NCI-H2107 treated with DMSO at 0.1 percent for 48 hours (cell line): Measurements from ENCODE around the gene C1QTNF8.
A peak's percentile ranks its signal among the peaks of the same experiment; 100 is the strongest.

Experiments used
- DNase-seq: peaks from one replicate; lab custom pipeline; 2025; ENCODE audit not compliant: unreplicated experiment; lab: John Stamatoyannopoulos, UW

Gene C1QTNF8

GRCh38 chr16:1048442-1049112, 47.5 kb downstream of the C1QTNF8 start:
- DNase-seq = peak; percentile 12

GRCh38 chr16:1047801-1048200, 48.2 kb downstream of the C1QTNF8 start:
- DNase-seq = no peak

- DNase-seq = no peak
These were observed 48.9 kb downstream of the C1QTNF8 start for GRCh38 chr16:1047123-1047522.

- no peak for DNase-seq
These were observed 49.8 kb downstream of the C1QTNF8 start for GRCh38 chr16:1045993-1046911.

- no peak for DNase-seq
These were observed 50.6 kb downstream of the C1QTNF8 start for GRCh38 chr16:1045310-1045992.

GRCh38 chr16:1044460-1045309, 51.4 kb downstream of the C1QTNF8 start:
- DNase-seq = no peak

- DNase-seq = no peak
These were observed 52.1 kb downstream of the C1QTNF8 start for GRCh38 chr16:1043881-1044451.

GRCh38 chr16:1042866-1043265, 53.2 kb downstream of the C1QTNF8 start:
- no peak for DNase-seq

- DNase-seq = no peak
These were observed 53.8 kb downstream of the C1QTNF8 start for GRCh38 chr16:1042049-1042744.

- DNase-seq = no peak
These were observed 55.7 kb downstream of the C1QTNF8 start for GRCh38 chr16:1040346-1040745.

GRCh38 chr16:1039762-1040161, 56.3 kb downstream of the C1QTNF8 start:
- DNase-seq = no peak

GRCh38 chr16:1038932-1039331, 57.1 kb downstream of the C1QTNF8 start:
- DNase-seq = no peak
